Keratinocyte (primary cell): Measurements from ENCODE around the gene SETX. TPM values are rescaled to one million over a fixed set of nuclear protein-coding genes. Genes with fewer than 3 reads are reported as not detected.

Source experiments
- DNase-seq: peaks from one replicate; pipeline ENCODE4 v3.0.0-alpha.2; 2011; ENCODE audit warnings: low read depth, missing footprints, low spot score
- FAIRE-seq: peaks from 2 replicates; lab custom pipeline; 2011; peaks lifted over from hg19 to GRCh38; lab: Jason Lieb, UNC
- H2AFZ ChIP-seq: 2 replicates; pipeline ENCODE4 v1.6.0; 2012; ENCODE audit warnings: low read length, control low read depth, inconsistent platforms; ENCODE audit not compliant: control insufficient read depth
- H3K27ac ChIP-seq: 2 replicates; pipeline ENCODE4 v1.5.1; 2011; ENCODE audit warnings: low read length; ENCODE audit not compliant: control insufficient read depth, insufficient read depth
- H3K27me3 ChIP-seq: 3 replicates; pipeline ENCODE4 v1.6.0; 2011; ENCODE audit warnings: low read length; ENCODE audit not compliant: control insufficient read depth, insufficient read depth; ENCODE audit errors: extremely low read depth
- H3K36me3 ChIP-seq, 2 experiments: 2 replicates in 1 of 2; 3 replicates in 1 of 2; pipeline ENCODE4 v1.5.1; 2011; ENCODE audit warnings: low read length in 2 of 2, mild to moderate bottlenecking in 1 of 2; ENCODE audit not compliant: control insufficient read depth in 2 of 2, insufficient read depth in 2 of 2; ENCODE audit errors: extremely low read depth in 1 of 2
- H3K4me1 ChIP-seq: 3 replicates; pipeline ENCODE4 v1.5.1; 2011; ENCODE audit warnings: low read length; ENCODE audit not compliant: control insufficient read depth, insufficient read depth; ENCODE audit errors: extremely low read depth
- H3K4me2 ChIP-seq: 3 replicates; pipeline ENCODE4 v1.6.0; 2011; ENCODE audit warnings: low read depth, low read length; ENCODE audit not compliant: control insufficient read depth, insufficient read depth; ENCODE audit errors: extremely low read depth
- H3K4me3 ChIP-seq, 3 experiments: fragments of 200-600 bp in 1 of 3; sonication (generic) in 1 of 3; 2 replicates in 2 of 3; 3 replicates in 1 of 3; pipeline ENCODE4 v1.5.1; 2011 to 2016; ENCODE audit warnings: low read length in 3 of 3, mild to moderate bottlenecking in 3 of 3, control low read depth in 2 of 3, inconsistent platforms in 1 of 3, low read depth in 1 of 3, mixed read lengths in 1 of 3, mixed run types in 1 of 3, moderate library complexity in 1 of 3; ENCODE audit not compliant: control insufficient read depth in 2 of 3, insufficient read depth in 2 of 3; ENCODE audit errors: extremely low read depth in 1 of 3
- H3K79me2 ChIP-seq: 2 replicates; pipeline ENCODE4 v1.6.0; 2012; ENCODE audit warnings: low read length; ENCODE audit not compliant: control insufficient read depth, insufficient read depth
- H3K9ac ChIP-seq: 3 replicates; pipeline ENCODE4 v1.6.0; 2011; ENCODE audit warnings: low read length; ENCODE audit not compliant: control insufficient read depth, insufficient read depth; ENCODE audit errors: extremely low read depth
- H3K9me1 ChIP-seq: 3 replicates; pipeline ENCODE4 v1.6.0; 2011; ENCODE audit warnings: low read length; ENCODE audit not compliant: control insufficient read depth, insufficient read depth; ENCODE audit errors: extremely low read depth
- H3K9me3 ChIP-seq: 2 replicates; pipeline ENCODE4 v1.5.1; 2012; ENCODE audit warnings: low read depth, low read length; ENCODE audit not compliant: control insufficient read depth
- H4K20me1 ChIP-seq: 3 replicates; pipeline ENCODE4 v1.6.0; 2011; ENCODE audit warnings: low read length; ENCODE audit not compliant: control insufficient read depth, insufficient read depth; ENCODE audit errors: extremely low read depth
- CTCF ChIP-seq, 3 experiments: IDR thresholded peaks in 1 of 3; conservative IDR thresholded peaks in 1 of 3; optimal IDR thresholded peaks in 1 of 3; 2 replicates in 2 of 3; 3 replicates in 1 of 3; pipeline versions ENCODE3 to v1.5.1; 2011; ENCODE audit warnings: low read length in 3 of 3, mild to moderate bottlenecking in 3 of 3, moderate library complexity in 2 of 3, control low read depth in 1 of 3, inconsistent platforms in 1 of 3; ENCODE audit not compliant: insufficient read depth in 2 of 3; ENCODE audit errors: extremely low read depth in 1 of 3
- EZH2 ChIP-seq: IDR thresholded peaks from one replicate; pipeline ENCODE4 v1.6.1; 2012; ENCODE audit warnings: inconsistent platforms, mild to moderate bottlenecking, low read length, moderate library complexity
- dilution Hi-C: fragments of 300-500 bp; cut with MboI; formaldehyde crosslinking; loops from one replicate; pipeline ENCODE4 v1.7.0; 2020; ENCODE audit warnings: low sequenced_read_pairs; ENCODE audit not compliant: extremely low pct_ligation_motif_present
- polyA plus RNA-seq, 5 experiments: library from polyadenylated mRNA; depleted of rRNA in 3 of 5; stranded (reverse) in 3 of 5; stranded (forward) in 1 of 5; unstranded in 1 of 5; fragments of >200 nt; gene quantifications; 1 replicate in 1 of 5; 2 replicates in 3 of 5; 3 replicates in 1 of 5; pipeline versions ENCODE4 v1.2.1 to v1.2.3, GENCODE V29; 2011 to 2012; ENCODE audit warnings: missing spikeins in 2 of 5, low read depth in 1 of 5, low replicate concordance in 1 of 5

SETX gene
- polyA plus RNA-seq, 1 donor (not counting 4 experiments of a cell fraction or from before 2014, with no cell fraction given): 23.8 TPM

GRCh38 chr9:132311978-132312377, 42.8 kb downstream of the SETX start:
- Histone ChIP-seq H3K9me3 (no peaks in the 10 kb centered on the region), H3K27me3 (no peaks in the 10 kb centered on the region)
- no peak for FAIRE-seq

GRCh38 chr9:132309056-132309455, 45.7 kb downstream of the SETX start:
- TF ChIP-seq CTCF (optimal IDR thresholded peaks at IDR 0.05 in 1 of 3, IDR thresholded peaks at IDR 0.05 in 1 of 3, conservative IDR thresholded peaks at IDR 0.05 in 1 of 3; ENCODE audit: extremely low read depth in 1 of 3, insufficient read depth in 2 of 3, low read length in 3 of 3): no peak
- no peak for TF ChIP-seq EZH2
- no peaks in the 10 kb centered on the region for H3K4me1 ChIP-seq
- dilution Hi-C loops: no loop called here
- H3K27ac ChIP-seq: no peak overlapping the region
- H2AFZ ChIP-seq: no peak overlapping the region
- DNase-seq: no peak
- no peaks in the 10 kb centered on the region for H3K9me1 ChIP-seq
- no peaks in the 10 kb centered on the region for H3K27me3 ChIP-seq
- peaks cover 8% of the 10 kb centered on the region for H3K79me2 ChIP-seq
- H3K36me3 ChIP-seq: peaks cover 14 to 24% of the 10 kb centered on the region in 2 experiments
- no peaks in the 10 kb centered on the region for H3K9me3 ChIP-seq
- no peak overlapping the region for H3K9ac ChIP-seq
- no peak for FAIRE-seq
- H3K4me3 ChIP-seq: no peak overlapping the region
- H3K4me2 ChIP-seq: no peak overlapping the region
- peaks cover 5% of the 10 kb centered on the region for H4K20me1 ChIP-seq

More at GRCh38 chr9:132311978-132312377, 42.8 kb downstream of the SETX start:
- TF ChIP-seq CTCF (optimal IDR thresholded peaks at IDR 0.05 in 1 of 3, IDR thresholded peaks at IDR 0.05 in 1 of 3, conservative IDR thresholded peaks at IDR 0.05 in 1 of 3; ENCODE audit: extremely low read depth in 1 of 3, insufficient read depth in 2 of 3, low read length in 3 of 3) (no peak), EZH2 (no peak)
- dilution Hi-C loops: no loop called here
- Histone ChIP-seq H3K4me3 (no peak overlapping the region), H4K20me1 (no peaks in the 10 kb centered on the region), H3K27ac (no peak overlapping the region), H3K36me3 (peaks cover 9 to 15% of the 10 kb centered on the region in 2 experiments), H3K4me2 (no peak overlapping the region), H3K79me2 (peaks cover 9% of the 10 kb centered on the region), H3K4me1 (no peaks in the 10 kb centered on the region), H3K9ac (no peak overlapping the region), H2AFZ (no peak overlapping the region), H3K9me1 (no peaks in the 10 kb centered on the region)
- DNase-seq: no peak
